HG03196 (cell line): ENCODE results near the gene RAB5B.
"Not testable (repeated sequence)": the region's sequence is repeated elsewhere in the genome, so short reads cannot be mapped to it uniquely, and the experiment has no call there.

Source experiments
- ATAC-seq: cut with Tn5 transposase; IDR thresholded peaks from one replicate; pipeline ENCODE4 v1.9.1; 2021; ENCODE audit not compliant: unreplicated experiment

The RAB5B gene

DNA sequence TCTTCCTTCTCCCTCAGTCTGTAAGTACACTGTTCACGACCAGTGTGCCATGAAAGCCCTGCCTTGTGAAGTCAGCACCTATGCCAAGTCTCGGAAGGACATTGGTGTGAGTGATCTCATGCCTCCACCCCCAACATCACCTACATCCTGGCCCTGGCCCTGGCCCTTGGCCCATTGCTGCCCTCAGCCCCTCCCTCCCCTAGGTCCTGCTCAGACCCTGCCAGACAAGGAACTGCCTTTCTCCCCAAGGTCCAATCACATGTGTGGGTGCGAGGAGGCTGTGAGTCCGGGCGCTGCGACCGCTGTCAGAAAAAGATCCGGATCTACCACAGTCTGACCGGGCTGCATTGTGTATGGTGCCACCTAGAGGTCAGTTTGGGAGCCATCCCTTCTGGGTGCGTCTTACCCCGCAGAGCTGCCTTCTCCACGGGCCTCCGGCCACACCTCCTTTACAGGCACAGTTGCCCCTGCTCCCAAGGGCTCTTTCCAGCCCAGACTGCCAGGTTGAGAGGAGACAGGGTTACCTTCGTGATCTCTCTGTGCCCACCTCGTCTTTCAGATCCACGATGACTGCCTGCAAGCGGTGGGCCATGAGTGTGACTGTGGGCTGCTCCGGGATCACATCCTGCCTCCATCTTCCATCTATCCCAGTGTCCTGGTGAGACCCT is 33.7 kb upstream of the RAB5B start:
- ATAC-seq: peak; percentile 82

GRCh38 chr12:55942055-55942454 is 31.8 kb upstream of the RAB5B start:
- ATAC-seq: no peak

DNA sequence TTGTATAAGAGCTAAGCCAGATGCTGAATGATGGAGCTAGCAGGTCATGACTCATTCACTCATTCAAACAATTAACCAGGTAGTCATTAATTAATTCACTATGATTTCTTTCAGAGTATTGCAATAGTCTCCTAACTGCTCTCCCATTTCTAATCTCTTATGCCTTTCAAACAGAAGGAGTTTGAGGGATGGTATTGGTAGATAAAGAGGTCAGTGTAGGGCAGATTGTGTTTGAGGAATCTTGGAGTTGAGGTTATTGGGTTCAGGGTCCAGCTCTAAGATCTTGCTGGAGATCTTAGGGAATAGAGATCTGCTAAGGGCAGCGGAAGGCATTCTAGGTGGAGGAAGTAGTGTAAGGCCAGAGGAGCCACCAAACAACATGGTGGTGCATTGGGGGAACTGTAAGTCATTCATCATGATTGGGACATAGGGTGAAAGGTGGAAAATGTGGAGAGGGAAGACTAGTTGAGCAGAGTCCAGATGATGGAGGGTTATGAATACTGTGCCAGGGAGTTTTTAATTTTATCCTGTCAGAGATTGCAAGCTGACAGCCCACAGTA is 31.2 kb upstream of the RAB5B start:
- ATAC-seq: no peak

DNA sequence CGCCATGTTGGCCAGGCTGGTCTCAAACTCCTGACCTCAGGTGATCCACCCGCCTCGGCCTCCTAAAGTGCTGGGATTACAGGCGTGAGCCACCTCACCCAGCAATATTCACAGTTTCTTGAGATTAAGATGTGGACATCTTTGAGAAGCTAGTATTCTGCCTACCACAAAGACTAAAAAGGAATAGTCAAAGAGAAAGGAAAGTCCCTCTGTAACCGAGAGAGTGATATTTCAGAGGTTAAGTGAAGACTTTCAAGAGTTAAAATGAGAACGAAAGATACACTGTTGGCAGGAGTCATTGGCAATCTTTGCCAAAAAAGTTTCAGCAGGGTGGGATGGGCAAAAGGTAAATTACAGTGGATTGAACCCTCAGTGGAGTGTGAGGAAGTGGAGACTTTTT is 27.3 kb upstream of the RAB5B start:
- ATAC-seq: no peak

GRCh38 chr12:55955344-55955743 is 18.5 kb upstream of the RAB5B start:
- ATAC-seq: no peak

- ATAC-seq: no peak
These were observed 17.9 kb upstream of the RAB5B start for GRCh38 chr12:55955800-55956508.

DNA sequence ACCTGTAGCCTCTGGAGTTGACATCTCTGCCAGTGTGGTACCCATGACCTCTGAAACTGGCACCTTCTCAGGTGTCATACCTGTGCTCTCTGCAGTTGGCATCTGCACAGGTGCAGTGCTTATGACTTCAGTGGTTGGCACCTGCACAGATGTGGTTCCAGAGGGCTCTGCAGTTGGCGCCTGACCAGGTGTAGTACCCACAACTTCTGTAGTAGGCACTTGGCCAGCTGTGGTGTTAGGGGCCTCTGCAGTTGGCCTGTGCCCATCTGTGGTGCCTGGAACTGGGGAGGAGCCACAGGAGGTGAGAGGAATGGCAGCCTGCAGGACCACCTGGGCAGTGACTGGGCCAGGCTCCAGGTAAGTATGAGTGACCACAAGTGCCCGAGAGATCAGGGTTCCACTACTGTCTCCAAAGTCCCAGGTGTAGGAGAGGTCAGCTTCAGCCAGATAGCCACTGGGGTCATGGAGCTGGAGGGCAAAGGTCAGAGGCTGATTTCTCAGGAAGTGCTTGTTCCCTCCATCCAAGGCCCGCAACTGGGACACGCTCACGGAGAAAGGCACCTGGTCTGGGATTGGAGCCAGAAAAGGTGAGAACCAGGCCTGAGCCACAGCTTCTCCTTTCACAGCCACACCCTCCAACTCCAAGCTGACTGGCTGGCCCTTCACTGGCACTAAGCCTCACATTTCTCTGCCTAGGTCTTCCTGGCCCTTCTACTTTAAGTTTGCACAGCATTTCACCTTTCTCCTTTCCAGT is 16.6 kb upstream of the RAB5B start:
- ATAC-seq: no peak

DNA sequence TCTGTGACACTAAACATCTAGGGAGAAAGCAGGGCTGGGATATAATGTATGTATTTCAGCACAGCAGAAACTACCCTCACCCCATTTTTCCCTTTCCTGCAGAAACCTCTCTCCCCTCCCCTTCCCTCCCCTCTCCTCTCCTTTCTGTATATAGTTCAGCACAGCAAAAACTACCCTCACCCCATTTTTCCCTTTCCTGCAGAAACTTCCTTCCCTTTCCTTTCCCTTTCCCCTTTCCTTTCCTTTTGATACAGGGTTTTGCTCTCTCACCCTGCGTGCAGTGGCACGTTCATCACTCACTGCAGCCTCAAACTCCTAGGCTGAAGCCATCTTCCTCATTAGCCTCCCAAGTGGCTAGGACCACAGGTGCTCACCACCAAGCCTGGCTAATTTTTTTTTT is 10.1 kb upstream of the RAB5B start:
- no peak for ATAC-seq

DNA sequence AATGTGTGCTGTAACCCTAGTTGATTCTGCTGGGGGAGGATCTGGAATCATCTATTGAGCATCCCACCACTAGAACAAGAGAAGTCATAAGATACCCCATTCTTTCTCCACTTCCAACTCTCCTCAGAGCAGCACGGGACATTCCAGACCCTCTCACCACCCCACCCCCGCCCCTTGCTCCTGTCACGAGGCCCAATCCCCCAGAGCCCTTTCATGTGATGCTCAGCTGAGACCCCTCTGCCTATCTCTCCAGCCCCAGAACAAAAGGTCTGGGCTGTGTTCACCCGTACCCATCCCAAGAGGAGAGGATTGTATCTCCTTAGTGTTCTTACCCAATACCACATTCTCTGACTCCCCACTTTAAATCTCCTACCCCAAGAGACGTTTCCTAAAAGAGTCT is 8.6 kb upstream of the RAB5B start:
- ATAC-seq: no peak

GRCh38 chr12:55965941-55966407 is 7.9 kb upstream of the RAB5B start, which contains the start of gene PMEL:
Gene PMEL (minus strand): TSS chr12:55966042. CDS start chr12:55966011, 31 bp downstream.
- ATAC-seq: no peak

DNA sequence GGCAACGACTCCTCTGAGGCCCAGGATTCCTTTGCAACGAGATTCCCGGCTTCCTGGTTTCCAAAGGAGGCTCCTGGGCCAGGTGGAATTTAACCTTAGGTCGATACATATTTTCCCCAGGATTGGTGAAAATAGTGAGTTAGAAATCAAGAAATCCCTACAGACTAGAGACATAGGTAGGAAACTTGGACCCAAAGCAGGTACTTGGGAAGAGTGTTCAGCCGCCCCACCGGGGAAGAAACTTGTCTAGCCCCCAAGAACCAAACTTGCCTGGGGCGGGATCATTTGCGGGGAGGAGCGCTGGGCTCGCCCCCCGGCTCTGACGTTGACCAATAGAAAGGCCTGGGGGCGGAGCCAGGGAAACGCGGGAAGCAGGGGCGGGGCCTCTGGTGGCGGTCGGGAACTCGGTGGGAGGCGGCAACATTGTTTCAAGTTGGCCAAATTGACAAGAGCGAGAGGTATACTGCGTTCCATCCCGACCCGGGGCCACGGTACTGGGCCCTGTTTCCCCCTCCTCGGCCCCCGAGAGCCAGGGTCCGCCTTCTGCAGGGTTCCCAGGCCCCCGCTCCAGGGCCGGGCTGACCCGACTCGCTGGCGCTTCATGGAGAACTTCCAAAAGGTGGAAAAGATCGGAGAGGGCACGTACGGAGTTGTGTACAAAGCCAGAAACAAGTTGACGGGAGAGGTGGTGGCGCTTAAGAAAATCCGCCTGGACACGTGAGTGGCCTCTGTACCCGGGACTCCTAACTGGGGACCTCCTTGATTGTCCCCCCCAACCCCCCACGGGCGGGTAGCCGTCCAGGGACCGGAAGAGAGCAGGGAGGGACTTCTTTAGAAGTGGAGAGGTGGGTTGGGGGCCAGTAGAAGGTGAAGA is 7.2 kb upstream of the RAB5B start, which contains the start of gene CDK2:
Gene CDK2 (plus strand): TSS at position 423 of the 874 bp plus-strand sequence. CDS start 179 bp downstream, at position 602.
- peak; percentile 94 for ATAC-seq

DNA sequence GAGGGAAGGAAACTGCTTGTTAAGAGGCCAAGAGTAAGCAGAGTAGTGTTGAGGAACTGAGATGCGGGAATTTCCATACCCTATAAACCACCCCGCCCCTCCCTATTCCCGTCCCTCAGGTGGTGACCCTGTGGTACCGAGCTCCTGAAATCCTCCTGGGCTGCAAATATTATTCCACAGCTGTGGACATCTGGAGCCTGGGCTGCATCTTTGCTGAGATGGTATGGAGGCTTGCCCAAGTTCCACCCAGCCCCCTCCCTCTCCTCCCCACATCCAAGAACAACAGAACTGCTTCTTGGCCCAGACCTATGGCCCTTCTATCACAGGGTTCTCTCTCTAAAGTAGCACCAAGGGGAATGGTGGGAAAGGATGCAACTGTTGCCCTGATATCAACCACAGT is 4.5 kb upstream of the RAB5B start:
- ATAC-seq: no peak

DNA sequence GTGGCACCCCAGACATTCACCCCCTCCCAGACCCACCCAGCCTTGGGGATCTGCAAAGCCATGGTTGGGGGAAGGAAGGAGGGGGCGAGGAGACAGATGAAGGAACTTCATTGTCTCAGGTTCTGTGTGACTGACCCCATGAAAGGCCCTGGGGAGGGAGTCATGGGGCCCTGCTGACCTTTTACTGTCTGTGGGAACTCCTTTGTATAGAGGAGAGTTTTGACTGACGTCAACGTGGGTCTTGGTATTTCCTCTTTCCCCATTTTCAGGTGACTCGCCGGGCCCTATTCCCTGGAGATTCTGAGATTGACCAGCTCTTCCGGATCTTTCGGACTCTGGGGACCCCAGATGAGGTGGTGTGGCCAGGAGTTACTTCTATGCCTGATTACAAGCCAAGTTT is 3.1 kb upstream of the RAB5B start:
- no peak for ATAC-seq

- ATAC-seq: no peak
These were observed 1.8 kb upstream of the RAB5B start for GRCh38 chr12:55972042-55972441.

- no peak for ATAC-seq
These were observed 1.4 kb upstream of the RAB5B start for GRCh38 chr12:55972456-55972855.

GRCh38 chr12:55972911-55973598 is 823 bp upstream of the RAB5B start:
- no peak for ATAC-seq

GRCh38 chr12:55974308-55974730 is 441 bp downstream of the RAB5B start:
- peak; percentile 7 for ATAC-seq

DNA sequence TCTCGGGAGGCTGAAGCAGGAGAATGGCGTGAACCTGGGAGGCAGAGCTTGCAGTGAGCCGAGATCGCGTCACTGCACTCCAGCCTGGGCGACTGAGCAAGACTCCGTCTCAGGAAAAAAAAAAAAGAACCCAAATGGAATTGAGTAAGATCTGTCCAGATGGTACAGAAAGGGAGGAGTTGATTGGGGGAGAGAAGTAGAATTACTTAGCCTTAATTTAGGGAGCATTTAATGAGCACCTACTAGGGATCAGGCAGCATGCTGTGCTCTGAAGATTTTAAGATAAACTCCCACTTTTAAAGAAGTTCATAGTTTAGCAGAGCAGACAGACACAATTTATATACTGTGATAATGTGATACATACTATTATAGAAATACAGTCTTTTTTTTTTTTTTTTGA is 4.5 kb downstream of the RAB5B start:
- ATAC-seq: no peak

GRCh38 chr12:55979069-55979468 is 5.2 kb downstream of the RAB5B start:
- no peak for ATAC-seq

DNA sequence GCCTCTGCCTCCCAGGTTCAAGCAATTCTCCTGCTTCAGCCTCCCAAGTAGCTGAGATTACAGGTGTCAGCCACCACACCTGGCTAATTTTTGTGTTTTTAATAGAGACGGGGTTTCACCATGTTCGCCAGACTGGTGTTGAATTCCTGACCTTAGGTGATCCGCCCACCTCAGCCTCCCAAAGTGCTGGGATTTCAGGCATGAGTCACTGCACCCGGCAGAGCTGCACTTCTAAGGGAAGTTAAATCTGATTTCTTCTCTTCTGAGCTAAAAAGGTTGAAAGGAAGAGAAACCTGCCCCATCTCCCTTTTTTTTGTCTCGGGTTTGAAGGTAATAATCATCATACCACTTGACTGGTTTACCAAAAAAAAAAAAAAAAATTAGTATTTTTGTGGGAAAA is 8.0 kb downstream of the RAB5B start:
- ATAC-seq: not testable (repeated sequence)
